ENCODE results near the gene PANK1. TPM values are rescaled to one million over a fixed set of nuclear protein-coding genes. Genes with fewer than 3 reads are reported as not detected.
A peak's percentile ranks its signal among the peaks of the same experiment; 100 is the strongest.

PANK1 gene
- total RNA-seq, 3 donors from 2014 or later (not counting 1 experiment from before 2014, with no cell fraction given): 0.85 to 2.2 (median 1.4) TPM

- no peaks in the 10 kb centered on the region for H3K27me3 ChIP-seq (ENCODE audit: control insufficient read depth, insufficient read depth, low read length)
- TF ChIP-seq, protein P1, sequence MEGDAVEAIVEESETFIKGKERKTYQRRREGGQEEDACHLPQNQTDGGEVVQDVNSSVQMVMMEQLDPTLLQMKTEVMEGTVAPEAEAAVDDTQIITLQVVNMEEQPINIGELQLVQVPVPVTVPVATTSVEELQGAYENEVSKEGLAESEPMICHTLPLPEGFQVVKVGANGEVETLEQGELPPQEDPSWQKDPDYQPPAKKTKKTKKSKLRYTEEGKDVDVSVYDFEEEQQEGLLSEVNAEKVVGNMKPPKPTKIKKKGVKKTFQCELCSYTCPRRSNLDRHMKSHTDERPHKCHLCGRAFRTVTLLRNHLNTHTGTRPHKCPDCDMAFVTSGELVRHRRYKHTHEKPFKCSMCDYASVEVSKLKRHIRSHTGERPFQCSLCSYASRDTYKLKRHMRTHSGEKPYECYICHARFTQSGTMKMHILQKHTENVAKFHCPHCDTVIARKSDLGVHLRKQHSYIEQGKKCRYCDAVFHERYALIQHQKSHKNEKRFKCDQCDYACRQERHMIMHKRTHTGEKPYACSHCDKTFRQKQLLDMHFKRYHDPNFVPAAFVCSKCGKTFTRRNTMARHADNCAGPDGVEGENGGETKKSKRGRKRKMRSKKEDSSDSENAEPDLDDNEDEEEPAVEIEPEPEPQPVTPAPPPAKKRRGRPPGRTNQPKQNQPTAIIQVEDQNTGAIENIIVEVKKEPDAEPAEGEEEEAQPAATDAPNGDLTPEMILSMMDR (IDR thresholded peaks at IDR 0.05): no peak
- DNase-seq: no peak
- H3K4me1 Mint-ChIP-seq: no peaks in the 10 kb centered on the region
- 88% methylated on average over 4 of the region's 5 CpGs for WGBS (ENCODE audit: insufficient coverage)
- H3K4me1 ChIP-seq (ENCODE audit: control insufficient read depth, insufficient read depth, low read length): no peaks in the 10 kb centered on the region
- no peaks in the 10 kb centered on the region for H3K9me3 ChIP-seq (ENCODE audit: control insufficient read depth, insufficient read depth, low read length)
- no peaks in the 10 kb centered on the region for H3K9me3 Mint-ChIP-seq
- H3K4me3 Mint-ChIP-seq: no peak overlapping the region
- H3K27ac ChIP-seq (ENCODE audit: low read length): no peak overlapping the region
- intact Hi-C loops (cut with micrococcal nuclease): no loop called here
- no peak overlapping the region for H3K27ac Mint-ChIP-seq
- no peaks in the 10 kb centered on the region for H3K36me3 Mint-ChIP-seq
- ATAC-seq: peak in 1 of 3 donors; percentile 38
- H3K27me3 Mint-ChIP-seq (ENCODE audit: low read depth in 2 of 2): no peaks in the 10 kb centered on the region
- H3K36me3 ChIP-seq (ENCODE audit: control insufficient read depth, insufficient read depth, low read length): no peaks in the 10 kb centered on the region
- H3K4me3 ChIP-seq (ENCODE audit: low read length): no peak overlapping the region
Measured at GRCh38 chr10:89591111-89591795, 53.8 kb downstream of the PANK1 start.

- Mint-ChIP-seq H3K4me3 (no peak overlapping the region), H3K9me3 (no peaks in the 10 kb centered on the region), H3K27me3 (ENCODE audit: low read depth in 2 of 2) (no peaks in the 10 kb centered on the region), H3K36me3 (no peaks in the 10 kb centered on the region), H3K4me1 (no peaks in the 10 kb centered on the region), H3K27ac (no peak overlapping the region)
- DNase-seq (no peak), ATAC-seq (no peak)
- TF ChIP-seq, protein P1 (IDR thresholded peaks at IDR 0.05): no peak
- Histone ChIP-seq H3K27ac (ENCODE audit: low read length) (no peak overlapping the region), H3K4me1 (ENCODE audit: control insufficient read depth, insufficient read depth, low read length) (no peaks in the 10 kb centered on the region), H3K9me3 (ENCODE audit: control insufficient read depth, insufficient read depth, low read length) (no peaks in the 10 kb centered on the region), H3K27me3 (ENCODE audit: control insufficient read depth, insufficient read depth, low read length) (no peaks in the 10 kb centered on the region), H3K4me3 (ENCODE audit: low read length) (no peak overlapping the region), H3K36me3 (ENCODE audit: control insufficient read depth, insufficient read depth, low read length) (no peaks in the 10 kb centered on the region)
- intact Hi-C loops (cut with micrococcal nuclease): no loop called here
- WGBS (ENCODE audit: insufficient coverage): no CpG with 5 or more reads among the region's 3 CpGs
Measured at GRCh38 chr10:89590326-89590725, 54.7 kb downstream of the PANK1 start.

- no peaks in the 10 kb centered on the region for H3K9me3 Mint-ChIP-seq
- Histone ChIP-seq H3K4me1 (ENCODE audit: control insufficient read depth, insufficient read depth, low read length) (no peaks in the 10 kb centered on the region), H3K36me3 (ENCODE audit: control insufficient read depth, insufficient read depth, low read length) (no peaks in the 10 kb centered on the region), H3K9me3 (ENCODE audit: control insufficient read depth, insufficient read depth, low read length) (no peaks in the 10 kb centered on the region), H3K4me3 (ENCODE audit: low read length) (no peak overlapping the region), H3K27me3 (ENCODE audit: control insufficient read depth, insufficient read depth, low read length) (no peaks in the 10 kb centered on the region), H3K27ac (ENCODE audit: low read length) (no peak overlapping the region)
- no peaks in the 10 kb centered on the region for H3K36me3 Mint-ChIP-seq
- intact Hi-C loops (cut with micrococcal nuclease): no loop called here
- no peak for ATAC-seq
- no peak overlapping the region for H3K4me3 Mint-ChIP-seq
- TF ChIP-seq, protein P1 (IDR thresholded peaks at IDR 0.05): no peak
- no peak for DNase-seq
- H3K27ac Mint-ChIP-seq: no peak overlapping the region
- no peaks in the 10 kb centered on the region for H3K4me1 Mint-ChIP-seq
- no peaks in the 10 kb centered on the region for H3K27me3 Mint-ChIP-seq (ENCODE audit: low read depth in 2 of 2)
- 95% methylated on average over 4 of the region's 5 CpGs for WGBS (ENCODE audit: insufficient coverage)
Measured at GRCh38 chr10:89589101-89589720, 55.8 kb downstream of the PANK1 start.
